Placental epithelial cell (primary cell): ENCODE data around the gene DYNAP. TPM values are rescaled to one million over a fixed set of nuclear protein-coding genes. Genes with fewer than 3 reads are reported as not detected.

Experiments
- total RNA-seq: library from RNA; depleted of rRNA; stranded (reverse); fragments of >200 nt; gene quantifications from 2 replicates; pipeline ENCODE4 v1.2.3, GENCODE V29; 2012

Gene DYNAP, protein sequence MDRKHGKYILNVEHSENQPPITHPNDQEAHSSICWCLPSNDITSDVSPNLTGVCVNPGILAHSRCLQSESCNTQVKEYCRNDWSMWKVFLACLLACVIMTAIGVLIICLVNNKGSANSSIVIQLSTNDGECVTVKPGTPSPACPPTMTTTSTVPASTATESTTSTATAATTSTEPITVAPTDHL
- not detected in 2 replicates for total RNA-seq

DNA sequence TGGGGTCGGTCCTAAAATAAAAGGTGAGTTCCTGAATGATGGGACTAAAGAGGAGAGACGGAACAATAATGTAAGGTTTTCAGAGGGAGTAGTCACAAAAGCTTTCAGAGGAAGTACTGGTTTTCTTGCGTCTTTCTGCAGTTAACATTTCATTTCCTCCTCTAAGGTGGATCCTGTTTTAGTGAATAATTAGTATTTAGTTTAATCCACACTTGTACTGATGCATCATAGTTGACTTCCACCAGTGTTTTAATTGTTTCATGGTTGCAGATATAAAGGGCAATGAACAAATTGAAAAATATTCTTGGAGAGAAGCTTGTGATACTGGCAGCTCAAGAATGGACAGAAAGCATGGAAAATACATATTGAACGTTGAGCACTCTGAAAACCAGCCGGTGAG is at the start of gene DYNAP:
Gene DYNAP (plus strand): TSS at position 301 of the 400 bp plus-strand sequence. CDS start 38 bp downstream, at position 339.

Other genes with a start within 250 kb of the DYNAP start
- not detected in 2 replicates for gene STARD6, start 233.4 kb upstream of the DYNAP start, total RNA-seq
- 2.0 TPM in 2 replicates for gene C18orf54, start 233.3 kb upstream of the DYNAP start, total RNA-seq
- gene RAB27B, start 237.2 kb downstream of the DYNAP start, total RNA-seq = 9.3 and 9.8 TPM in 2 replicates